Heart right ventricle (tissue), 16 donors: ENCODE data around the gene TEX264. TPM values are rescaled to one million over a fixed set of nuclear protein-coding genes. Genes with fewer than 3 reads are reported as not detected.

Experiments used
- ATAC-seq, 8 donors: fragments of 200-7000 bp; cut with Tn5 transposase; one replicate each; pipeline ENCODE4 v1.9.1; 2020; ENCODE audit warnings: mild to moderate bottlenecking in 8 of 8, moderate library complexity in 8 of 8, moderate number of reproducible peaks in 1 of 8
- DNase-seq, 2 donors: peaks; one replicate each; pipeline ENCODE4 v3.0.0-alpha.2; 2020
- H3K27ac ChIP-seq, 10 donors: fragments of 200-600 bp; sonication (generic) in 2 of 10; one replicate each; pipeline versions ENCODE4 v1.5.0 to v1.8.0; 2020 to 2022; ENCODE audit warnings: mild to moderate bottlenecking in 3 of 10
- H3K27me3 ChIP-seq, 7 donors: fragments of 200-600 bp; one replicate each; pipeline ENCODE4 v1.8.0; 2021 to 2022; ENCODE audit warnings: mild to moderate bottlenecking in 2 of 7
- H3K36me3 ChIP-seq, 9 donors: fragments of 200-600 bp; sonication (generic) in 1 of 9; one replicate each; pipeline versions ENCODE4 v1.5.0 to v1.8.0; 2020 to 2022; ENCODE audit warnings: mild to moderate bottlenecking in 2 of 9
- H3K4me1 ChIP-seq, 9 donors: fragments of 200-600 bp; sonication (generic) in 1 of 9; one replicate each; pipeline versions ENCODE4 v1.5.0 to v1.8.0; 2020 to 2022; ENCODE audit warnings: mild to moderate bottlenecking in 4 of 9
- H3K4me3 ChIP-seq, 10 donors: fragments of 200-600 bp; sonication (generic) in 2 of 10; one replicate each; pipeline versions ENCODE4 v1.5.0 to v1.8.0; 2020 to 2022; ENCODE audit warnings: mild to moderate bottlenecking in 7 of 10, moderate library complexity in 2 of 10
- H3K9me3 ChIP-seq, 11 donors: fragments of 200-600 bp in 10 of 11; sonication (generic) in 2 of 11; one replicate each; pipeline versions ENCODE4 v1.5.0 to v1.8.0; 2013 to 2022; ENCODE audit warnings: mild to moderate bottlenecking in 2 of 11, control low read depth in 1 of 11, moderate library complexity in 1 of 11
- WGBS, 2 donors: extraction: QIAGEN DNeasy Blood & Tissue Kit; methylation state at CpG; one replicate each; pipeline ENCODE4 v1.1.7; 2013; ENCODE audit warnings: inconsistent platforms in 1 of 2; 5-methylcytosine and 5-hydroxymethylcytosine counted together
- intact Hi-C, 10 donors: fragments of 100-400 bp; cut with DNase I; formaldehyde crosslinking; loops; one replicate each; pipeline versions ENCODE4 v1.11.1 to v1.14.2; 2022
- polyA plus RNA-seq, 2 donors: library from polyadenylated mRNA; stranded (reverse); fragments of 200-250 nt; gene quantifications; one replicate each; pipeline ENCODE4 v1.2.3, GENCODE V29; 2013
- total RNA-seq, 10 donors: library from RNA; stranded (reverse); fragmentation: NEBNext Ultra II Directional in 3 of 10; extraction: Animal tissue kit (Norgen Biotek cat#: 25700) in 3 of 10; gene quantifications; one replicate each; pipeline versions ENCODE4 v1.2.1 to v1.2.4, GENCODE V29; 2021 to 2023
- TF ChIP-seq, protein P1 (sequence below), 9 donors: fragments of 200-600 bp; sonication (generic) in 2 of 9; IDR thresholded peaks; one replicate each; pipeline versions ENCODE4 v1.5.0 to v1.8.0; 2021 to 2022; ENCODE audit warnings: antibody characterized with exemption in 9 of 9, mild to moderate bottlenecking in 5 of 9, moderate library complexity in 1 of 9
- donor health status: Arrhythmogenic right ventricular cardiomyopathy.
- donor health status: ischemic (EF 13 %, LVEDD 7.1; RV severe dilation, severe dysfunction).
- donor health status: healthy with polysubstance abuse.
- donor health status: DM: no; HTN: yes; CAD: no.
- donor health status: DM: no; HTN: no; CAD: no.
- donor health status: ischemic (EF 25% LVEDD 6.9; RV normal size, moderate dysfunction).
- donor health status: ischemic (EF 25% LVEDD 5.7; RV mildly dilated, moderate dysfunction).
- donor health status: healthy.
- donor health status: DM: yes; HTN: yes; CAD: no.
- donor health status: Ischemic cardiomyopathy.
- donor health status: ischemic (EF 35%, LVEDD 5.7; RV mildly dilated, moderate dysfunction).
- donor health status: nonischemic (EF 11% LVEDD 7.7; RV severe dilation, severe dysfunction).
- donor health status: DM: yes; HTN: yes; CAD: no.
- donor health status: PGD.
- donor health status: ischemic (EF 29% LVEDD 5.4; RV normal size, mild dysfunction).
- donor health status: nonischemic (EF 23%, LVEDD 6.1; RV moderate dilation, normal function).

Gene TEX264
- total and polyA plus RNA-seq, 12 donors, result 28.4 to 87.0 (median 35.9) TPM

DNA sequence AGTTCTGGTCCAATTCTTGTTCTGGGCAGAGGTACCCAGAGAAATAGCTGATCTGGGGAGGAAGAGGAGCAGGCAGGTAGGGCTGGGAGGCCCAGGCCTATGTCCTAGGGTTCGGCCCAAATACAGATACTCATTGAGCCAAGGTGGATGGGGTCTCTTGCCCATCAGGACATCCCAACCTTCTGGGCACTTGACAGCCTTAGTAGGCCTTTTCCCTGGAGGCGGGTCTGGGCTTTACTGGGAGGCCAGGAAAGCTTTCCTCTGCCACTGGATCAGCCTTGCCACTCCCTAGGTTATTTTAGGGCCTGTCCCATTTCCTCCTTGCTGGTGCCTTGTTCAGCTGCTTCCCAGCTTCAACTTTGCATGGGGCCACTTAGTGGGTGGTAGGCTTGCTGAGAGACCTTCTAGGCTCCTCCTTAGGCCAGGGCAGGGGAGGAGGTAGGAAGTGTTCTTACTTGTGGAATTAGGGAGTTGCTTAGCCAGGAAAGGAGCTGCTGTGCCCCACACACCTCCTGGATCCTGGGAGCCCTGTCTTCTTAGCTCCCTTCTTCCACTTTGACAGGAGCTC, 9.7 kb downstream of the TEX264 start:
- H3K27me3 ChIP-seq, result no peaks in the 10 kb centered on the region
- no peak overlapping the region for H3K4me3 ChIP-seq
- ATAC-seq, result peak in 1 of 8 donors; percentile 4
- peak overlapping the region in 8 of 10 donors; percentile 41 to 94 (median 64) for H3K27ac ChIP-seq
- DNase-seq, result no peak
- intact Hi-C loops, result loop anchor here in 7 of 10 donors (5.0 to 10.0 kb wide), 4 partner anchors 38 to 296 kb away; partner anchors contain the start of genes RBM15B (in 3 of the 7), DCAF1 (in 2 of the 7) and MANF (in 2 of the 7)
- WGBS, 2 donors, result 80 to 97% methylated on average over 2 of the region's 2 CpGs
- TF ChIP-seq, protein P1, sequence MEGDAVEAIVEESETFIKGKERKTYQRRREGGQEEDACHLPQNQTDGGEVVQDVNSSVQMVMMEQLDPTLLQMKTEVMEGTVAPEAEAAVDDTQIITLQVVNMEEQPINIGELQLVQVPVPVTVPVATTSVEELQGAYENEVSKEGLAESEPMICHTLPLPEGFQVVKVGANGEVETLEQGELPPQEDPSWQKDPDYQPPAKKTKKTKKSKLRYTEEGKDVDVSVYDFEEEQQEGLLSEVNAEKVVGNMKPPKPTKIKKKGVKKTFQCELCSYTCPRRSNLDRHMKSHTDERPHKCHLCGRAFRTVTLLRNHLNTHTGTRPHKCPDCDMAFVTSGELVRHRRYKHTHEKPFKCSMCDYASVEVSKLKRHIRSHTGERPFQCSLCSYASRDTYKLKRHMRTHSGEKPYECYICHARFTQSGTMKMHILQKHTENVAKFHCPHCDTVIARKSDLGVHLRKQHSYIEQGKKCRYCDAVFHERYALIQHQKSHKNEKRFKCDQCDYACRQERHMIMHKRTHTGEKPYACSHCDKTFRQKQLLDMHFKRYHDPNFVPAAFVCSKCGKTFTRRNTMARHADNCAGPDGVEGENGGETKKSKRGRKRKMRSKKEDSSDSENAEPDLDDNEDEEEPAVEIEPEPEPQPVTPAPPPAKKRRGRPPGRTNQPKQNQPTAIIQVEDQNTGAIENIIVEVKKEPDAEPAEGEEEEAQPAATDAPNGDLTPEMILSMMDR (IDR thresholded peaks at IDR 0.05), result no peak
- H3K36me3 ChIP-seq, result peaks cover 0 to 59% (median 17%) of the 10 kb centered on the region in 9 donors
- no peaks in the 10 kb centered on the region for H3K9me3 ChIP-seq
- peaks cover 38 to 93% (median 78%) of the 10 kb centered on the region in 9 donors for H3K4me1 ChIP-seq

DNA sequence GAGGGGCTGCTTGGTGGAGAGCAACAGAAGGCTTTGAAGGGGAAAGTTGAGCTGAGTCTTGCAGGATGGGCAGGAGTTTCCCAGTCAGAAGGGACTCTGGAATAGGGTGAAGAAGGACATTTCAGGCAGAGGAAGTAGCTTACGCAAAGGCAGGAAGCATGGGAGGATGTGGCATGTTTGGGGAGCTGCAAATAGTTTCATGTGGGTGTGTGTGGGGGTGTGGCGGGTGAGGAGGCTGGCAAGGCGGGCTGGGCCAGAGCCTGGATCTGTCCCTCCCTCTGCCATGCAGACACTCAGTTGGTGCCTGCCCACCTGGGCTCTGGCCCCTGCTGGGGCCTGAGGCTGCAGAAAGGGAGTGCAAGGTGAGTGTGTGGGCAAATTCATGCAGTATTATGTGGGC, 10.4 kb downstream of the TEX264 start:
- 67% methylated on average over 3 of the region's 3 CpGs for WGBS, 2 donors
- Histone ChIP-seq H3K4me3 (peak overlapping the region in 1 of 10 donors; percentile 20), H3K4me1 (peaks cover 45 to 95% (median 81%) of the 10 kb centered on the region in 9 donors), H3K27me3 (no peaks in the 10 kb centered on the region), H3K27ac (peak overlapping the region in 9 of 10 donors; percentile 24 to 94 (median 63)), H3K36me3 (peaks cover 0 to 54% (median 11%) of the 10 kb centered on the region in 9 donors), H3K9me3 (no peaks in the 10 kb centered on the region)
- peak in 1 of 2 donors; percentile 51 for DNase-seq
- TF ChIP-seq, protein P1 (IDR thresholded peaks at IDR 0.05), result no peak
- ATAC-seq, result peak; percentile 4 to 58 (median 38)
- intact Hi-C loops, result loop anchor here in 7 of 10 donors (5.0 to 10.0 kb wide), 4 partner anchors 39 to 297 kb away; partner anchors contain the start of genes RBM15B (in 3 of the 7), DCAF1 (in 2 of the 7) and MANF (in 2 of the 7)

DNA sequence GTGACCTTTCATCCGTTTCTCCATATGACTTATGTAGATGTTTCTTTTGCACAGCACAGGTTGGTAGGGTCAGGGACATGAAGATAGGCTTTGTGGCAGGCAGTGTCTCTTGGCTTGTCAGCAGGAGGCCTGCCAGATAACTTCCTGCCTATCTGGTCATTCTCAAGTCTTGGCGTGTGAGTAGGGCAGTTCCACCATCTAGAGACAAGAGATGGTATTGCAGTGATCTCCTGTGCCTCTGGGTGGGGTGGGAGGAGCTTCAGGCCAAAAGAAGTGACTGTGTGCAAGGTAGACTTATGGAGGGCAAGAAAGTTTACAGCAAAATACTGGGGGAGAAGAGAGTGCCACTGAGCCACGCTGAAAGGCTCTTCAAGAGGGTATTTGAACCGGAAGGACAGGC, 11.0 kb downstream of the TEX264 start:
- ATAC-seq, result peak; percentile 45 to 81 (median 67)
- H3K27me3 ChIP-seq, result no peaks in the 10 kb centered on the region
- H3K4me1 ChIP-seq, result peaks cover 51 to 98% (median 88%) of the 10 kb centered on the region in 9 donors
- TF ChIP-seq, protein P1 (IDR thresholded peaks at IDR 0.05), result peak; percentile 61 to 85 (median 83)
- 22 to 28% methylated on average over 4 of the region's 4 CpGs for WGBS, 2 donors
- H3K36me3 ChIP-seq, result peaks cover 0 to 50% (median 8%) of the 10 kb centered on the region in 9 donors
- peak overlapping the region in 9 of 10 donors; percentile 24 to 96 (median 93) for H3K27ac ChIP-seq
- H3K4me3 ChIP-seq, result peak overlapping the region in 1 of 10 donors; percentile 20
- DNase-seq, result peak in 1 of 2 donors; percentile 81
- H3K9me3 ChIP-seq, result no peaks in the 10 kb centered on the region
- intact Hi-C loops, result loop anchor here in 7 of 10 donors (1.0 to 10.0 kb wide), 5 partner anchors 40 to 297 kb away; partner anchors contain the start of genes RBM15B (in 3 of the 7), DCAF1 (in 2 of the 7) and MANF (in 2 of the 7)

DNA sequence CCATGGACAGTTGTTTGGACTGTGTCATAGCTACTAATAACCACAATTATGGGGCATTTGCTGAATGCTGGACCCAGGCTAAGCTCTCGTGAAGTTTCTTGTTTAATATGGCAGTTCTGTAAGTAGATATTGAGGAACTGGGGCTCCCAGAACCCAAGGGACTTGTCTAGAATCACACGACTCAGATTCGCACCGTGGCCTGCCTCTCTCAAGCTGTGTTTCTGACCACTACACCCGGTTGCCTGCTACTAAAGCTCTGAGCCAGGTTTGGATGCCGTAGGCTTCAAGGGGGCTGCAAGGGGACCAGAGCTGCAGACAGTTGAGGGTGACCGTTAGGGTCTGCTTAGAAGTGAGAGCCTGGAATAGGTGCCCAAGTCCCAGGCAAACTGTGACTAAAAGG, 11.5 kb downstream of the TEX264 start:
- intact Hi-C loops, result loop anchor here in 7 of 10 donors (1.0 to 10.0 kb wide), 5 partner anchors 40 to 298 kb away; partner anchors contain the start of genes RBM15B (in 3 of the 7), DCAF1 (in 2 of the 7) and MANF (in 2 of the 7)
- Histone ChIP-seq H3K27ac (peak overlapping the region in 7 of 10 donors; percentile 37 to 96 (median 94)), H3K36me3 (peaks cover 0 to 50% (median 8%) of the 10 kb centered on the region in 9 donors), H3K4me3 (no peak overlapping the region), H3K9me3 (no peaks in the 10 kb centered on the region), H3K4me1 (peaks cover 55 to 98% (median 91%) of the 10 kb centered on the region in 9 donors), H3K27me3 (no peaks in the 10 kb centered on the region)
- TF ChIP-seq, protein P1 (IDR thresholded peaks at IDR 0.05), result no peak
- DNase-seq (no peak), ATAC-seq (no peak)
- WGBS, 2 donors, result 74 to 79% methylated on average over 7 of the region's 7 CpGs
